A549 (cell line): ENCODE results near the gene BCO2. TPM values are rescaled to one million over a fixed set of nuclear protein-coding genes. Genes with fewer than 3 reads are reported as not detected.
A peak's percentile ranks its signal among the peaks of the same experiment; 100 is the strongest.

Experiments
- ATAC-seq, 2 experiments: fragments of 200-7000 bp in 1 of 2; fragments of >200 bp in 1 of 2; cut with Nextera tagmentation in 1 of 2; cut with Tn5 transposase in 1 of 2; 3 replicates each; pipeline versions ENCODE4 v1.8.0 to v1.9.1; 2018 to 2020; ENCODE audit warnings: mild to moderate bottlenecking in 1 of 2, moderate library complexity in 1 of 2
- CTCF ChIA-PET: fragments of 300-600 bp; sonication (Branson Sonifier 250); formaldehyde crosslinking; extraction: SDS; loops from one replicate; lab custom pipeline; 2021; ENCODE audit warnings: antibody characterized with exemption, inconsistent platforms; lab: Yijun Ruan, JAX
- POLR2A ChIA-PET: fragments of 350-600 bp; formaldehyde crosslinking; extraction: SDS; loops from one replicate; lab custom pipeline; 2021; ENCODE audit warnings: antibody characterized with exemption, inconsistent platforms; lab: Yijun Ruan, JAX
- DNase-seq, 2 experiments: peaks; one replicate each; pipeline versions ENCODE4 v3.0.0 to v3.0.0-alpha.2; 2011 to 2016; ENCODE audit warnings: low read depth in 1 of 2, low spot score in 1 of 2
- FAIRE-seq: peaks from 2 replicates; lab custom pipeline; 2011; peaks lifted over from hg19 to GRCh38; lab: Jason Lieb, UNC
- H3K27ac ChIP-seq, 2 experiments: fragments of >200 bp; sonication (Bioruptor Twin); formaldehyde crosslinking; 3 replicates each; pipeline ENCODE4 v1.5.1; 2016 to 2017
- H3K4me1 ChIP-seq: fragments of >200 bp; sonication (Bioruptor Twin); formaldehyde crosslinking; 3 replicates; pipeline ENCODE4 v1.6.1; 2016
- H3K4me2 ChIP-seq: fragments of >200 bp; sonication (Bioruptor Twin); formaldehyde crosslinking; 3 replicates; pipeline ENCODE4 v1.6.1; 2016
- H3K4me3 ChIP-seq: fragments of >200 bp; sonication (Bioruptor Twin); formaldehyde crosslinking; 3 replicates; pipeline ENCODE4 v1.5.1; 2016
- H3K9me3 ChIP-seq: fragments of >200 bp; sonication (Bioruptor Twin); formaldehyde crosslinking; 3 replicates; pipeline ENCODE4 v1.6.1; 2016
- CBX8 ChIP-seq: fragments of 200-600 bp; sonication (generic); IDR thresholded peaks from 2 replicates; pipeline ENCODE4 v1.6.1; 2016
- CEBPB ChIP-seq, 2 experiments: fragments of >200 bp in 1 of 2; sonication (Bioruptor Twin) in 1 of 2; formaldehyde crosslinking in 1 of 2; IDR thresholded peaks; 2 replicates each; pipeline ENCODE4 v1.6.1; 2012 to 2016
- CHD4 ChIP-seq: fragments of 200-600 bp; sonication (generic); IDR thresholded peaks from 2 replicates; pipeline ENCODE4 v1.6.1; 2016; ENCODE audit warnings: antibody characterized with exemption, mild to moderate bottlenecking, borderline replicate concordance
- FOSB ChIP-seq: fragments of 250-450 bp; sonication (Bioruptor Pico); IDR thresholded peaks from 2 replicates; pipeline ENCODE4 v1.5.0; 2020; ENCODE audit warnings: mild to moderate bottlenecking, moderate library complexity
- FOSL2 ChIP-seq, 2 experiments: fragments of 450-650 bp in 1 of 2; fragments of >200 bp in 1 of 2; sonication (Bioruptor Twin) in 1 of 2; formaldehyde crosslinking; IDR thresholded peaks; 2 replicates each; pipeline versions ENCODE4 v1.5.0 to v1.6.1; 2016 to 2020; ENCODE audit warnings: mild to moderate bottlenecking in 1 of 2, moderate library complexity in 1 of 2
- HOXA7 ChIP-seq: fragments of 250-450 bp; sonication (Bioruptor Pico); IDR thresholded peaks from 2 replicates; pipeline ENCODE4 v1.5.0; 2020; ENCODE audit warnings: mild to moderate bottlenecking, moderate library complexity
- JUN ChIP-seq, 2 experiments: fragments of >200 bp; sonication (Bioruptor Twin); formaldehyde crosslinking; IDR thresholded peaks; 2 replicates in 1 of 2; 3 replicates in 1 of 2; pipeline ENCODE4 v1.6.1; 2016 to 2017
- MAFK ChIP-seq: fragments of 450-650 bp; IDR thresholded peaks from 2 replicates; pipeline ENCODE4 v1.6.1; 2014; ENCODE audit not compliant: partially characterized antibody
- NPAS2 ChIP-seq: fragments of 250-450 bp; sonication (Bioruptor Pico); IDR thresholded peaks from 2 replicates; pipeline ENCODE4 v1.8.0; 2022; ENCODE audit warnings: mild to moderate bottlenecking, moderate library complexity, borderline replicate concordance
- RFX5 ChIP-seq: fragments of 450-650 bp; IDR thresholded peaks from 2 replicates; pipeline ENCODE4 v1.7.1; 2014; ENCODE audit warnings: antibody characterized with exemption, mild to moderate bottlenecking, moderate library complexity
- RNF2 ChIP-seq: fragments of 200-600 bp; sonication (generic); IDR thresholded peaks from 2 replicates; pipeline ENCODE4 v1.6.1; 2016; ENCODE audit warnings: low read depth, mild to moderate bottlenecking, antibody characterized with exemption, moderate library complexity, borderline replicate concordance
- TP53 ChIP-seq: fragments of 250-450 bp; sonication (Bioruptor Pico); IDR thresholded peaks from 2 replicates; pipeline ENCODE4 v1.5.0; 2021; ENCODE audit warnings: mild to moderate bottlenecking, moderate library complexity
- ZFP36 ChIP-seq: fragments of 450-650 bp; IDR thresholded peaks from 2 replicates; pipeline ENCODE4 v1.6.1; 2014; ENCODE audit warnings: borderline replicate concordance; ENCODE audit not compliant: partially characterized antibody
- WGBS: methylation state at CpG from one replicate; pipeline ENCODE4 v1.1.6; 2017; ENCODE audit errors: missing lambda C conversion rate; 5-methylcytosine and 5-hydroxymethylcytosine counted together
- polyA plus RNA-seq, 4 experiments: library from polyadenylated mRNA; depleted of rRNA in 3 of 4; stranded (reverse); fragments of >200 nt; fragmentation: RNase III in 1 of 4; extraction: RNeasy Plus Mini Kit Qiagen cat#74134 plus additional on column Dnase treatment in 1 of 4; gene quantifications; 2 replicates in 3 of 4; 3 replicates in 1 of 4; pipeline ENCODE4 v1.2.3, GENCODE V29; 2011 to 2017
- TF ChIP-seq, protein P1 (sequence below): fragments of >200 bp; sonication (Bioruptor Twin); formaldehyde crosslinking; IDR thresholded peaks from 3 replicates; pipeline ENCODE4 v1.5.1; 2016
- TF ChIP-seq, protein P2 (sequence below): fragments of 450-650 bp; IDR thresholded peaks from 2 replicates; pipeline ENCODE4 v1.6.1; 2014; ENCODE audit warnings: antibody characterized with exemption
- TF ChIP-seq, protein P3 (sequence below): fragments of 150-350 bp; IDR thresholded peaks from 2 replicates; pipeline ENCODE4 v1.6.1; 2014; ENCODE audit warnings: low read depth, mild to moderate bottlenecking, low read length
- TF ChIP-seq, protein P4 (sequence below): IDR thresholded peaks from 2 replicates; pipeline ENCODE4 v1.6.1; 2012
- TF ChIP-seq, protein P5 (sequence below): fragments of 200-600 bp; sonication (generic); IDR thresholded peaks from 2 replicates; pipeline ENCODE4 v1.6.1; 2016; ENCODE audit warnings: antibody characterized with exemption, mild to moderate bottlenecking, moderate library complexity
- TF ChIP-seq, protein P6 (sequence below): IDR thresholded peaks from 2 replicates; pipeline ENCODE4 v1.6.1; 2012

Gene BCO2
- polyA plus RNA-seq, 2 of the 4 experiments (the other 2 are of a cell fraction), result 1.3 to 1.9 TPM

DNA sequence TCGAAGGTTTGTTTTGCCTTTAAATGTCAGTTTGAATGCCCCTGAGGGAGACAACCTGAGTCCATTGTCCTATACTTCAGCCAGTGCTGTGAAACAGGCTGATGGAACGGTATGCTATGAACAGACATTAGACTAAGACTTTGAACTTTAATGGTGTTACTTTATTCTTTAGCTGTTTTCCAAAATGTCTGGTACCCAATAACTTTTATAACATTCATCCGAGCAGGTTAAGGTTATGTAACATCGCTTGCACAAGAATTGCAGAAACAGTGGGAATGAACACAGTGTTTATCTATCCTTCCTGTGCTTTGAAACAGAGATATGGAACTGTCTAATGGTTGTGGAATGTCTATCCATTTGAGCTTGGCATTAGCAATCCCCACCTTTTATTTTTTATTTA, 38.4 kb downstream of the BCO2 start:
- H3K4me3 ChIP-seq, result no peak overlapping the region
- no peak for ATAC-seq
- DNase-seq, result no peak
- ChIA-PET CTCF (interaction anchor here (1.8 to 14.6 kb wide), 2 partner anchors 68 to 100 kb away, joined by 5 to 247 read pairs; no protein-coding TSS in a partner anchor), POLR2A (no interaction called here)
- 60% methylated on average over 4 of the region's 4 CpGs for WGBS
- 0 out of 3 replicates have a peak, but pooled peaks cover 7% of the 10 kb centered on the region for H3K4me1 ChIP-seq
- H3K9me3 ChIP-seq, result no peaks in the 10 kb centered on the region
- no peak for TF ChIP-seq JUN (IDR thresholded peaks at IDR 0.05)
- peak in 1 of 2 experiments; percentile 27; a peak in 1 of 4 replicates for TF ChIP-seq CEBPB (IDR thresholded peaks at IDR 0.05)
- no peak for FAIRE-seq
- H3K4me2 ChIP-seq, result no peak overlapping the region
- no peak overlapping the region for H3K27ac ChIP-seq

DNA sequence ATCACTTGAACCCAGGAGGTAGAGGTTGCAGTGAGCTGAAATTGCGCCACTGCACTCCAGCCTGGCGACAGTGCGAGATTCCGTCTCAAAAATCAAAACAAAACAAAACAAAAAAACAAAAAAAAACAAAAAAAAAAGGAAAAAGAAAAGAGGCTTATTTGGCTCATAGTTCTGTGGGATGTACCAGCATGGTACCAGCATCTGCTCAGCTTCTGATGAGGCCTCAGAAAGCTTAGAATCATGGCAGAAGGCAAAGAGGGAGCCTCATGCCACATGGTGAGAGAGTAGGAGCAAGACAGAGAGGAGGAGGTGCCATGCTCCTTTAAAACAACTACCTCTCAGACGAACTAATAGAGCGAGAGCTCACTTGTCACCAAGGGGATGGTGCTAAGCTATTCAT, 40.3 kb downstream of the BCO2 start:
- no peak for TF ChIP-seq NPAS2 (CRISPR knock-in tag)
- no peak for TF ChIP-seq FOSB (CRISPR knock-in tag)
- no peak for TF ChIP-seq RFX5
- TF ChIP-seq MAFK, result no peak
- TF ChIP-seq, protein P1, sequence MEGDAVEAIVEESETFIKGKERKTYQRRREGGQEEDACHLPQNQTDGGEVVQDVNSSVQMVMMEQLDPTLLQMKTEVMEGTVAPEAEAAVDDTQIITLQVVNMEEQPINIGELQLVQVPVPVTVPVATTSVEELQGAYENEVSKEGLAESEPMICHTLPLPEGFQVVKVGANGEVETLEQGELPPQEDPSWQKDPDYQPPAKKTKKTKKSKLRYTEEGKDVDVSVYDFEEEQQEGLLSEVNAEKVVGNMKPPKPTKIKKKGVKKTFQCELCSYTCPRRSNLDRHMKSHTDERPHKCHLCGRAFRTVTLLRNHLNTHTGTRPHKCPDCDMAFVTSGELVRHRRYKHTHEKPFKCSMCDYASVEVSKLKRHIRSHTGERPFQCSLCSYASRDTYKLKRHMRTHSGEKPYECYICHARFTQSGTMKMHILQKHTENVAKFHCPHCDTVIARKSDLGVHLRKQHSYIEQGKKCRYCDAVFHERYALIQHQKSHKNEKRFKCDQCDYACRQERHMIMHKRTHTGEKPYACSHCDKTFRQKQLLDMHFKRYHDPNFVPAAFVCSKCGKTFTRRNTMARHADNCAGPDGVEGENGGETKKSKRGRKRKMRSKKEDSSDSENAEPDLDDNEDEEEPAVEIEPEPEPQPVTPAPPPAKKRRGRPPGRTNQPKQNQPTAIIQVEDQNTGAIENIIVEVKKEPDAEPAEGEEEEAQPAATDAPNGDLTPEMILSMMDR, result no peak
- TF ChIP-seq, protein P2, sequence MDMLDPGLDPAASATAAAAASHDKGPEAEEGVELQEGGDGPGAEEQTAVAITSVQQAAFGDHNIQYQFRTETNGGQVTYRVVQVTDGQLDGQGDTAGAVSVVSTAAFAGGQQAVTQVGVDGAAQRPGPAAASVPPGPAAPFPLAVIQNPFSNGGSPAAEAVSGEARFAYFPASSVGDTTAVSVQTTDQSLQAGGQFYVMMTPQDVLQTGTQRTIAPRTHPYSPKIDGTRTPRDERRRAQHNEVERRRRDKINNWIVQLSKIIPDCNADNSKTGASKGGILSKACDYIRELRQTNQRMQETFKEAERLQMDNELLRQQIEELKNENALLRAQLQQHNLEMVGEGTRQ, result no peak
- TF ChIP-seq HOXA7 (CRISPR knock-in tag), result no peak
- TF ChIP-seq TP53 (CRISPR knock-in tag), result no peak
- TF ChIP-seq ZFP36, result no peak
- TF ChIP-seq RNF2, result no peak
- TF ChIP-seq CHD4, result no peak
- TF ChIP-seq, protein P3, sequence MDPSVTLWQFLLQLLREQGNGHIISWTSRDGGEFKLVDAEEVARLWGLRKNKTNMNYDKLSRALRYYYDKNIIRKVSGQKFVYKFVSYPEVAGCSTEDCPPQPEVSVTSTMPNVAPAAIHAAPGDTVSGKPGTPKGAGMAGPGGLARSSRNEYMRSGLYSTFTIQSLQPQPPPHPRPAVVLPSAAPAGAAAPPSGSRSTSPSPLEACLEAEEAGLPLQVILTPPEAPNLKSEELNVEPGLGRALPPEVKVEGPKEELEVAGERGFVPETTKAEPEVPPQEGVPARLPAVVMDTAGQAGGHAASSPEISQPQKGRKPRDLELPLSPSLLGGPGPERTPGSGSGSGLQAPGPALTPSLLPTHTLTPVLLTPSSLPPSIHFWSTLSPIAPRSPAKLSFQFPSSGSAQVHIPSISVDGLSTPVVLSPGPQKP, result no peak
- TF ChIP-seq, protein P4, sequence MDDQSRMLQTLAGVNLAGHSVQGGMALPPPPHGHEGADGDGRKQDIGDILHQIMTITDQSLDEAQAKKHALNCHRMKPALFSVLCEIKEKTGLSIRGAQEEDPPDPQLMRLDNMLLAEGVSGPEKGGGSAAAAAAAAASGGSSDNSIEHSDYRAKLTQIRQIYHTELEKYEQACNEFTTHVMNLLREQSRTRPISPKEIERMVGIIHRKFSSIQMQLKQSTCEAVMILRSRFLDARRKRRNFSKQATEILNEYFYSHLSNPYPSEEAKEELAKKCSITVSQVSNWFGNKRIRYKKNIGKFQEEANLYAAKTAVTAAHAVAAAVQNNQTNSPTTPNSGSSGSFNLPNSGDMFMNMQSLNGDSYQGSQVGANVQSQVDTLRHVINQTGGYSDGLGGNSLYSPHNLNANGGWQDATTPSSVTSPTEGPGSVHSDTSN, result no peak
- no peak for TF ChIP-seq JUN (IDR thresholded peaks at IDR 0.05)
- TF ChIP-seq, protein P5, sequence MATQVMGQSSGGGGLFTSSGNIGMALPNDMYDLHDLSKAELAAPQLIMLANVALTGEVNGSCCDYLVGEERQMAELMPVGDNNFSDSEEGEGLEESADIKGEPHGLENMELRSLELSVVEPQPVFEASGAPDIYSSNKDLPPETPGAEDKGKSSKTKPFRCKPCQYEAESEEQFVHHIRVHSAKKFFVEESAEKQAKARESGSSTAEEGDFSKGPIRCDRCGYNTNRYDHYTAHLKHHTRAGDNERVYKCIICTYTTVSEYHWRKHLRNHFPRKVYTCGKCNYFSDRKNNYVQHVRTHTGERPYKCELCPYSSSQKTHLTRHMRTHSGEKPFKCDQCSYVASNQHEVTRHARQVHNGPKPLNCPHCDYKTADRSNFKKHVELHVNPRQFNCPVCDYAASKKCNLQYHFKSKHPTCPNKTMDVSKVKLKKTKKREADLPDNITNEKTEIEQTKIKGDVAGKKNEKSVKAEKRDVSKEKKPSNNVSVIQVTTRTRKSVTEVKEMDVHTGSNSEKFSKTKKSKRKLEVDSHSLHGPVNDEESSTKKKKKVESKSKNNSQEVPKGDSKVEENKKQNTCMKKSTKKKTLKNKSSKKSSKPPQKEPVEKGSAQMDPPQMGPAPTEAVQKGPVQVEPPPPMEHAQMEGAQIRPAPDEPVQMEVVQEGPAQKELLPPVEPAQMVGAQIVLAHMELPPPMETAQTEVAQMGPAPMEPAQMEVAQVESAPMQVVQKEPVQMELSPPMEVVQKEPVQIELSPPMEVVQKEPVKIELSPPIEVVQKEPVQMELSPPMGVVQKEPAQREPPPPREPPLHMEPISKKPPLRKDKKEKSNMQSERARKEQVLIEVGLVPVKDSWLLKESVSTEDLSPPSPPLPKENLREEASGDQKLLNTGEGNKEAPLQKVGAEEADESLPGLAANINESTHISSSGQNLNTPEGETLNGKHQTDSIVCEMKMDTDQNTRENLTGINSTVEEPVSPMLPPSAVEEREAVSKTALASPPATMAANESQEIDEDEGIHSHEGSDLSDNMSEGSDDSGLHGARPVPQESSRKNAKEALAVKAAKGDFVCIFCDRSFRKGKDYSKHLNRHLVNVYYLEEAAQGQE, result no peak
- TF ChIP-seq CBX8, result no peak
- no peak for TF ChIP-seq FOSL2 (IDR thresholded peaks at IDR 0.05)
- TF ChIP-seq FOSL2 (CRISPR knock-in tag; IDR thresholded peaks at IDR 0.05), result no peak
- TF ChIP-seq, protein P6, sequence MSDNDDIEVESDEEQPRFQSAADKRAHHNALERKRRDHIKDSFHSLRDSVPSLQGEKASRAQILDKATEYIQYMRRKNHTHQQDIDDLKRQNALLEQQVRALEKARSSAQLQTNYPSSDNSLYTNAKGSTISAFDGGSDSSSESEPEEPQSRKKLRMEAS, result no peak
- ATAC-seq (no peak), DNase-seq (no peak), FAIRE-seq (no peak)
- H3K27ac ChIP-seq, result no peak overlapping the region
- ChIA-PET POLR2A (no interaction called here), CTCF (interaction anchor here (0.6 to 14.6 kb wide), 2 partner anchors 66 to 665 kb away, joined by 3 to 247 read pairs; no protein-coding TSS in a partner anchor)
- H3K4me2 ChIP-seq, result no peak overlapping the region
- H3K4me1 ChIP-seq, result 0 out of 3 replicates have a peak, but pooled peaks cover 7% of the 10 kb centered on the region
- H3K4me3 ChIP-seq, result no peak overlapping the region
- WGBS, result 87% methylated on average over 6 of the region's 6 CpGs
- no peaks in the 10 kb centered on the region for H3K9me3 ChIP-seq
